Thymus (tissue), 11 donors: Measurements from ENCODE around the gene CELF4. TPM values are rescaled to one million over a fixed set of nuclear protein-coding genes. Genes with fewer than 3 reads are reported as not detected.
A peak's percentile ranks its signal among the peaks of the same experiment; 100 is the strongest.

ENCODE experiments used
- DNase-seq, 9 donors: peaks; one replicate each; pipeline ENCODE4 v3.0.0-alpha.2; 2013; ENCODE audit warnings: low spot score in 9 of 9, low read depth in 6 of 9, missing footprints in 1 of 9
- H3K27ac ChIP-seq, 2 donors: one replicate each; pipeline ENCODE4 v1.5.1; 2013; ENCODE audit warnings: control low read depth in 1 of 2, low read depth in 1 of 2, low read length in 1 of 2, mild to moderate bottlenecking in 1 of 2, moderate library complexity in 1 of 2
- H3K27me3 ChIP-seq, 2 donors: one replicate each; pipeline ENCODE4 v1.5.1; 2013; ENCODE audit warnings: low read length in 1 of 2; ENCODE audit not compliant: control insufficient read depth in 2 of 2, insufficient read depth in 1 of 2
- H3K36me3 ChIP-seq, 2 donors: one replicate each; pipeline ENCODE4 v1.5.1; 2013; ENCODE audit warnings: low read length in 1 of 2, mild to moderate bottlenecking in 1 of 2, moderate library complexity in 1 of 2; ENCODE audit not compliant: control insufficient read depth in 2 of 2, insufficient read depth in 2 of 2
- H3K4me1 ChIP-seq, 2 donors: one replicate each; pipeline ENCODE4 v1.5.1; 2013; ENCODE audit warnings: low read length in 2 of 2; ENCODE audit not compliant: control insufficient read depth in 2 of 2, insufficient read depth in 2 of 2
- H3K4me3 ChIP-seq, 2 donors: one replicate each; pipeline ENCODE4 v1.5.1; 2013; ENCODE audit warnings: low read length in 2 of 2, control low read depth in 1 of 2, mild to moderate bottlenecking in 1 of 2
- H3K9me3 ChIP-seq, 2 donors: one replicate each; pipeline ENCODE4 v1.5.1; 2013; ENCODE audit warnings: low read length in 1 of 2, mild to moderate bottlenecking in 1 of 2; ENCODE audit not compliant: control insufficient read depth in 2 of 2, insufficient read depth in 1 of 2
- WGBS: extraction: QIAGEN DNeasy Blood & Tissue Kit; methylation state at CpG from one replicate; pipeline ENCODE4 v1.1.7; 2013; 5-methylcytosine and 5-hydroxymethylcytosine counted together
- polyA plus RNA-seq: library from polyadenylated mRNA; stranded (reverse); fragments of 200-250 nt; gene quantifications from one replicate; pipeline ENCODE4 v1.2.3, GENCODE V29; 2013
- total RNA-seq: library from RNA; stranded (reverse); fragments of 120-200 nt; gene quantifications from one replicate; pipeline ENCODE4 v1.2.4, GENCODE V29; 2013
- donor health status: healthy.

The CELF4 gene
- total and polyA plus RNA-seq, 2 donors: 0.05 to 0.39 TPM

DNA sequence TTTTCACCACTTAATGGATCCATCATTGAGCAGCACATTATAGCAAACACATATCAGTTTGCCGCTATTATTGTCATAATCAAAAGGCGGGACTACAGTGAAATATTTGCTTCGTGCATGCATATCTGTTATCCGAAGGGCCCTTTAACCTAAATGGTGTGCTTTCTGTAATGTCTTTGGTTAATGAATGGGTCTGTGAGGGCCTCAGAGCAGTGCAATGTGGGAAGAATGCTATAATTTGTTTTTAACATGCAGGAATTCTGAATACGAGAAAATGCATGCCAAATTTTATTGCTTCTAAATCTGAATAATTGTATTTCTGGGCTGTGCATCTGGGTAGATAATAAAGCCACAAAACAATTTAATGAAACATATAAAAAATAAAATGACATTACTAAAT is 32.8 kb upstream of the CELF4 start:
- no peaks in the 10 kb centered on the region for H3K27me3 ChIP-seq
- H3K27ac ChIP-seq: no peak overlapping the region
- no peaks in the 10 kb centered on the region for H3K9me3 ChIP-seq
- no peaks in the 10 kb centered on the region for H3K4me1 ChIP-seq
- H3K36me3 ChIP-seq: no peaks in the 10 kb centered on the region
- over 99% methylated on average over 5 of the region's 5 CpGs for WGBS
- DNase-seq: no peak
- no peak overlapping the region for H3K4me3 ChIP-seq

- Histone ChIP-seq H3K4me3 (no peak overlapping the region), H3K36me3 (no peaks in the 10 kb centered on the region), H3K27me3 (no peaks in the 10 kb centered on the region), H3K4me1 (no peaks in the 10 kb centered on the region), H3K9me3 (no peaks in the 10 kb centered on the region), H3K27ac (no peak overlapping the region)
- no peak for DNase-seq
- 97% methylated on average over 1 of the region's 1 CpG for WGBS
These were observed 24.7 kb upstream of the CELF4 start for GRCh38 chr18:37590346-37590745.

- H3K4me3 ChIP-seq: no peak overlapping the region
- WGBS: 94% methylated on average over 2 of the region's 2 CpGs
- H3K9me3 ChIP-seq: no peaks in the 10 kb centered on the region
- DNase-seq: no peak
- no peak overlapping the region for H3K27ac ChIP-seq
- H3K4me1 ChIP-seq: no peaks in the 10 kb centered on the region
- H3K27me3 ChIP-seq: no peaks in the 10 kb centered on the region
- H3K36me3 ChIP-seq: no peaks in the 10 kb centered on the region
These were observed 22.7 kb upstream of the CELF4 start for GRCh38 chr18:37588289-37588688.

DNA sequence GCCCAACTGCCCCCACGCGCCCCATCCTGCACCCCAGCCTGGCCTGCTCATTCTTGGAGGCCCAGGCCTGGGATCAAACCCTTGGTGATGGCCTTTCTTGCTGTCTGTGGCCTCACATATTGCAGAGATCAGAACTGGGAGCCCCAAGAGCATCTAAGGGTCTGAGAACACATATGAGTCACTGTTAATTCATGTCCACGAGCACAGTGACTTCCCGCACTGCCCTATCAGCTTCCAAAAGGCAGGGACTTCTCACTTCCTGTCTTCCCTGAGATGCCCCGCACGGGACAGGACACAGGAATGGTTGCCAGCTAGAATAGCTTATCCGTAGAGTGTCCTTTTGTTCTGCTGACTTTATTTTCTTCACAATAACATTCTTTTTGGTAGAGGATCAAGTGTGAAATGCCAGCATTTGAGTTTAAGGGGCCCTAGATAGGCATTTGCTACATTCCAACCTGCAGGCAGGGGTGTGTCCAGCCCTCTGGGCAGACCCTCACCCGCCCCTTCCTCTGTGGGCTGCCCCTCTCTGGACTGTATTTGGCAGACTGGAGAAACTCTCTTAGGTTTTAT is 21.1 kb upstream of the CELF4 start:
- Histone ChIP-seq H3K27ac (no peak overlapping the region), H3K27me3 (no peaks in the 10 kb centered on the region), H3K4me1 (no peaks in the 10 kb centered on the region), H3K36me3 (no peaks in the 10 kb centered on the region), H3K9me3 (no peaks in the 10 kb centered on the region), H3K4me3 (no peak overlapping the region)
- 93% methylated on average over 8 of the region's 8 CpGs for WGBS
- no peak for DNase-seq

- no peak for DNase-seq
- Histone ChIP-seq H3K9me3 (no peaks in the 10 kb centered on the region), H3K27ac (no peak overlapping the region), H3K4me3 (no peak overlapping the region), H3K4me1 (no peaks in the 10 kb centered on the region), H3K36me3 (no peaks in the 10 kb centered on the region), H3K27me3 (no peaks in the 10 kb centered on the region)
- WGBS: 91% methylated on average over 7 of the region's 7 CpGs
These were observed 19.5 kb upstream of the CELF4 start for GRCh38 chr18:37584952-37585695.

- H3K27me3 ChIP-seq: peaks cover 0 to 1% of the 10 kb centered on the region in 2 donors
- H3K4me3 ChIP-seq: no peak overlapping the region
- no peak overlapping the region for H3K27ac ChIP-seq
- H3K36me3 ChIP-seq: no peaks in the 10 kb centered on the region
- WGBS: 96% methylated on average over 3 of the region's 3 CpGs
- no peaks in the 10 kb centered on the region for H3K4me1 ChIP-seq
- H3K9me3 ChIP-seq: no peaks in the 10 kb centered on the region
- no peak for DNase-seq
These were observed 18.6 kb upstream of the CELF4 start for GRCh38 chr18:37584217-37584616.

GRCh38 chr18:37582261-37582660 is 16.7 kb upstream of the CELF4 start:
- Histone ChIP-seq H3K27ac (no peak overlapping the region), H3K4me3 (no peak overlapping the region), H3K27me3 (peaks cover 0 to 5% of the 10 kb centered on the region in 2 donors), H3K4me1 (no peaks in the 10 kb centered on the region), H3K9me3 (no peaks in the 10 kb centered on the region), H3K36me3 (no peaks in the 10 kb centered on the region)
- 90% methylated on average over 2 of the region's 2 CpGs for WGBS
- DNase-seq: no peak

- no peak overlapping the region for H3K4me3 ChIP-seq
- H3K4me1 ChIP-seq: no peaks in the 10 kb centered on the region
- WGBS: 21% methylated on average over 14 of the region's 14 CpGs
- DNase-seq: peak in 1 of 9 donors; percentile 7
- no peaks in the 10 kb centered on the region for H3K36me3 ChIP-seq
- peaks cover 0 to 7% of the 10 kb centered on the region in 2 donors for H3K27me3 ChIP-seq
- H3K27ac ChIP-seq: no peak overlapping the region
- H3K9me3 ChIP-seq: no peaks in the 10 kb centered on the region
These were observed 13.4 kb upstream of the CELF4 start for GRCh38 chr18:37578886-37579513.

DNA sequence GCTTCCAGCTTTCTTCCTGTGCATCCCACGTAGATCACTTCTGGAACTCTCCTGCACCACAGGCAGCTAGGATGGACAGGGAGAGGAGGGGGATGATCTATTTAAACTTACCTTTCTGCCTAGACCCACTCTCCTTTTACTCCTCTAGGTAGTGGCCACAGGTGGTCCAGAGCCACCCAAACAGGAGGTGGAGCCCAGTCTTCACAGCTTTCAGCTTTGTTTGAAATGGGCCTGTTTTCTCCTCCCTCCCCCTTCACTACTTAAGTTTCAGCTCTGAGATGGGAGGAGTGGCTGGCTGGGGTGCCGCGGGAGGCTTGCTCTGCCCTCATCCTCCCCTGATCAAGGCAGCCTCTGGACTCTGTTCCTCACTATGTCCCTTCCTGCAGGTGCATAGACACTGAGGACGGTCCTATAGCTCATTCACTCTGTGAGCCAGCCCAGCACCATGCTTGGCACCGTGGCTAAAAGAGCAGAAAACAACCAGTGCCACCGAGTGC is 12.6 kb upstream of the CELF4 start:
- DNase-seq: no peak
- WGBS: 76% methylated on average over 6 of the region's 6 CpGs
- no peak overlapping the region for H3K27ac ChIP-seq

More for the DNA sequence above, 12.6 kb upstream of the CELF4 start:
- H3K9me3 ChIP-seq: no peaks in the 10 kb centered on the region
- no peaks in the 10 kb centered on the region for H3K36me3 ChIP-seq
- peaks cover 0 to 7% of the 10 kb centered on the region in 2 donors for H3K27me3 ChIP-seq
- no peak overlapping the region for H3K4me3 ChIP-seq
- no peaks in the 10 kb centered on the region for H3K4me1 ChIP-seq
